Neural crest cell (in vitro differentiated cells): Measurements from ENCODE around the gene OCA2. TPM values are rescaled to one million over a fixed set of nuclear protein-coding genes. Genes with fewer than 3 reads are reported as not detected.
"Not testable (repeated sequence)": the region's sequence is repeated elsewhere in the genome, so short reads cannot be mapped to it uniquely, and the experiment has no call there.

Experiments
- DNase-seq: peaks from one replicate; pipeline ENCODE4 v3.0.0; 2021; ENCODE audit warnings: low read depth, mixed read lengths, low spot score
- H3K27ac Mint-ChIP-seq: one replicate; pipeline ENCODE4 v1.8.0; 2021; ENCODE audit warnings: mild to moderate bottlenecking, mixed read lengths; ENCODE audit not compliant: unreplicated experiment
- H3K27me3 Mint-ChIP-seq: 2 replicates; pipeline ENCODE4 v1.8.0; 2021; ENCODE audit warnings: low read depth, mild to moderate bottlenecking, mixed read lengths
- H3K36me3 Mint-ChIP-seq: 2 replicates; pipeline ENCODE4 v1.8.0; 2021; ENCODE audit warnings: low read depth, mild to moderate bottlenecking, mixed read lengths
- H3K4me1 Mint-ChIP-seq: 2 replicates; pipeline ENCODE4 v1.8.0; 2021; ENCODE audit warnings: mixed read lengths
- H3K4me3 Mint-ChIP-seq: one replicate; pipeline ENCODE4 v1.8.0; 2021; ENCODE audit warnings: mild to moderate bottlenecking, mixed read lengths
- H3K9me3 Mint-ChIP-seq: 2 replicates; pipeline ENCODE4 v1.8.0; 2021; ENCODE audit warnings: mixed read lengths
- CTCF ChIP-seq: fragments of 200-600 bp; sonication (generic); conservative IDR thresholded peaks from 2 replicates; pipeline ENCODE4 v1.5.0; 2021; ENCODE audit warnings: antibody characterized with exemption, mild to moderate bottlenecking
- total RNA-seq: library from RNA; stranded (reverse); gene quantifications from 2 replicates; pipeline ENCODE4 v1.2.1, GENCODE V29; 2021

The OCA2 gene
- total RNA-seq, 1 donor from 2014 or later, result 0.19 TPM

GRCh38 chr15:28123408-28124023 lies 24.4 kb upstream of the OCA2 start:
- Mint-ChIP-seq H3K36me3 (peaks cover 9% of the 10 kb centered on the region), H3K4me1 (peaks cover 5% of the 10 kb centered on the region), H3K27me3 (no peaks in the 10 kb centered on the region), H3K27ac (no peak overlapping the region), H3K9me3 (no peaks in the 10 kb centered on the region), H3K4me3 (peak overlapping the region; percentile 29)
- DNase-seq, result peak; percentile 81
- peak; percentile 77 for TF ChIP-seq CTCF

GRCh38 chr15:28122038-28122949 lies 23.2 kb upstream of the OCA2 start:
- DNase-seq, result no peak
- no peak for TF ChIP-seq CTCF
- Mint-ChIP-seq H3K27ac (no peak overlapping the region), H3K9me3 (no peaks in the 10 kb centered on the region), H3K4me1 (peaks cover 5% of the 10 kb centered on the region), H3K36me3 (peaks cover 5% of the 10 kb centered on the region), H3K4me3 (no peak overlapping the region), H3K27me3 (no peaks in the 10 kb centered on the region)

- not testable (repeated sequence) for H3K4me3 Mint-ChIP-seq, H3K27me3 Mint-ChIP-seq, H3K9me3 Mint-ChIP-seq, DNase-seq, H3K36me3 Mint-ChIP-seq, H3K4me1 Mint-ChIP-seq, H3K27ac Mint-ChIP-seq
Measured at GRCh38 chr15:28121577-28121976, 22.5 kb upstream of the OCA2 start.

- DNase-seq, result no peak
- peaks cover 5% of the 10 kb centered on the region for H3K4me1 Mint-ChIP-seq
- no peaks in the 10 kb centered on the region for H3K27me3 Mint-ChIP-seq
- no peak overlapping the region for H3K4me3 Mint-ChIP-seq
- no peak overlapping the region for H3K27ac Mint-ChIP-seq
- TF ChIP-seq CTCF, result no peak
- H3K36me3 Mint-ChIP-seq, result peaks cover 7% of the 10 kb centered on the region
- H3K9me3 Mint-ChIP-seq, result no peaks in the 10 kb centered on the region
Measured at GRCh38 chr15:28120359-28120640, 21.2 kb upstream of the OCA2 start.

GRCh38 chr15:28118531-28118930 lies 19.4 kb upstream of the OCA2 start:
- no peak for DNase-seq

More at GRCh38 chr15:28118531-28118930, 19.4 kb upstream of the OCA2 start:
- Mint-ChIP-seq H3K27ac (no peak overlapping the region), H3K9me3 (no peaks in the 10 kb centered on the region), H3K4me1 (peaks cover 4% of the 10 kb centered on the region), H3K27me3 (no peaks in the 10 kb centered on the region), H3K4me3 (no peak overlapping the region), H3K36me3 (peaks cover 11% of the 10 kb centered on the region)
- TF ChIP-seq CTCF, result no peak
